Body of pancreas (tissue), 4 donors: ENCODE measurements around the gene ING2.

ENCODE experiments used
- CTCF ChIP-seq, 7 experiments: fragments of 450-650 bp in 4 of 7; fragments of 200-600 bp in 3 of 7; sonication (generic) in 3 of 7; IDR thresholded peaks; one replicate each; pipeline ENCODE4 v1.5.1; 2016 to 2019; ENCODE audit warnings: antibody characterized with exemption in 7 of 7
- POLR2A ChIP-seq, 3 donors: fragments of 450-650 bp; IDR thresholded peaks; one replicate each; pipeline ENCODE4 v1.6.1; 2016; ENCODE audit warnings: antibody characterized with exemption in 3 of 3, mild to moderate bottlenecking in 2 of 3

- TF ChIP-seq POLR2A (IDR thresholded peaks at IDR 0.05) (no peak), CTCF (IDR thresholded peaks at IDR 0.05) (no peak)
Observed at GRCh38 chr4:183495184-183495583, 9.7 kb upstream of the ING2 start.
